ENCODE results near the gene NSF. TPM values are rescaled to one million over a fixed set of nuclear protein-coding genes. Genes with fewer than 3 reads are reported as not detected.
"Not testable (repeated sequence)": the region's sequence is repeated elsewhere in the genome, so short reads cannot be mapped to it uniquely, and the experiment has no call there.

NSF gene
- polyA plus RNA-seq, 4 donors = 35.2 to 37.7 (median 35.6) TPM

- no peak for DNase-seq (ENCODE audit: low read depth in 4 of 4, low spot score in 3 of 4)
Measured at GRCh38 chr17:46751425-46751824, 161.0 kb downstream of the NSF start.

GRCh38 chr17:46753776-46754175, 163.3 kb downstream of the NSF start:
- no peak for DNase-seq (ENCODE audit: low read depth in 4 of 4, low spot score in 3 of 4)

- no peak for DNase-seq (ENCODE audit: low read depth in 4 of 4, low spot score in 3 of 4)
Measured at GRCh38 chr17:46756081-46756735, 165.7 kb downstream of the NSF start.

- DNase-seq (ENCODE audit: low read depth in 4 of 4, low spot score in 3 of 4) = no peak
Measured at GRCh38 chr17:46756861-46757260, 166.4 kb downstream of the NSF start.

GRCh38 chr17:46757588-46757987, 167.1 kb downstream of the NSF start:
- not testable (repeated sequence) for DNase-seq (ENCODE audit: low read depth in 4 of 4, low spot score in 3 of 4)

GRCh38 chr17:46758614-46759013, 168.1 kb downstream of the NSF start:
- no peak for DNase-seq (ENCODE audit: low read depth in 4 of 4, low spot score in 3 of 4)

- DNase-seq (ENCODE audit: low read depth in 4 of 4, low spot score in 3 of 4) = no peak
Measured at GRCh38 chr17:46759141-46759540, 168.7 kb downstream of the NSF start.

GRCh38 chr17:46763416-46763815, 172.9 kb downstream of the NSF start:
- DNase-seq (ENCODE audit: low read depth in 4 of 4, low spot score in 3 of 4) = no peak

- no peak for DNase-seq (ENCODE audit: low read depth in 4 of 4, low spot score in 3 of 4)
Measured at GRCh38 chr17:46764000-46764708, 173.7 kb downstream of the NSF start.

- DNase-seq (ENCODE audit: low read depth in 4 of 4, low spot score in 3 of 4) = no peak
Measured at GRCh38 chr17:46764709-46765401, 174.4 kb downstream of the NSF start.

GRCh38 chr17:46765453-46765852, 175.0 kb downstream of the NSF start:
- no peak for DNase-seq (ENCODE audit: low read depth in 4 of 4, low spot score in 3 of 4)

GRCh38 chr17:46766493-46767491, 176.3 kb downstream of the NSF start:
- no peak for DNase-seq (ENCODE audit: low read depth in 4 of 4, low spot score in 3 of 4)

GRCh38 chr17:46768540-46768870, 178.0 kb downstream of the NSF start:
- no peak for DNase-seq (ENCODE audit: low read depth in 4 of 4, low spot score in 3 of 4)

- DNase-seq (ENCODE audit: low read depth in 4 of 4, low spot score in 3 of 4) = not testable (repeated sequence)
Measured at GRCh38 chr17:46768896-46769295, 178.4 kb downstream of the NSF start.

- no peak for DNase-seq (ENCODE audit: low read depth in 4 of 4, low spot score in 3 of 4)
Measured at GRCh38 chr17:46769531-46770438, 179.3 kb downstream of the NSF start.

- DNase-seq (ENCODE audit: low read depth in 4 of 4, low spot score in 3 of 4) = no peak
Measured at GRCh38 chr17:46770439-46770817, 180.0 kb downstream of the NSF start.

- no peak for DNase-seq (ENCODE audit: low read depth in 4 of 4, low spot score in 3 of 4)
Measured at GRCh38 chr17:46770818-46771560, 180.5 kb downstream of the NSF start.

- DNase-seq (ENCODE audit: low read depth in 4 of 4, low spot score in 3 of 4) = no peak
Measured at GRCh38 chr17:46771561-46772474, 181.3 kb downstream of the NSF start.

Measured in left renal pelvis (tissue), 4 donors.